GM18498 (cell line): ENCODE measurements around the gene NMNAT2.

Source experiments
- ATAC-seq: cut with Tn5 transposase; IDR thresholded peaks from one replicate; pipeline ENCODE4 v1.9.1; 2021; ENCODE audit warnings: mild to moderate bottlenecking, moderate library complexity; ENCODE audit not compliant: unreplicated experiment

The NMNAT2 gene

GRCh38 chr1:183368213-183369108 lies 49.7 kb downstream of the NMNAT2 start:
- ATAC-seq: no peak

GRCh38 chr1:183366116-183366515 lies 52.1 kb downstream of the NMNAT2 start:
- ATAC-seq: no peak

- no peak for ATAC-seq
Observed at GRCh38 chr1:183365676-183366075, 52.5 kb downstream of the NMNAT2 start.

GRCh38 chr1:183365093-183365492 lies 53.1 kb downstream of the NMNAT2 start:
- no peak for ATAC-seq

- ATAC-seq: no peak
Observed at GRCh38 chr1:183363972-183364371, 54.2 kb downstream of the NMNAT2 start.

GRCh38 chr1:183361081-183361480 lies 57.1 kb downstream of the NMNAT2 start:
- no peak for ATAC-seq

GRCh38 chr1:183360473-183360872 lies 57.7 kb downstream of the NMNAT2 start:
- ATAC-seq: no peak

- no peak for ATAC-seq
Observed at GRCh38 chr1:183356534-183357182, 61.5 kb downstream of the NMNAT2 start.

- no peak for ATAC-seq
Observed at GRCh38 chr1:183355797-183356196, 62.4 kb downstream of the NMNAT2 start.

GRCh38 chr1:183355181-183355580 lies 63.0 kb downstream of the NMNAT2 start:
- ATAC-seq: no peak

GRCh38 chr1:183353597-183353996 lies 64.6 kb downstream of the NMNAT2 start:
- no peak for ATAC-seq

- no peak for ATAC-seq
Observed at GRCh38 chr1:183349201-183349711, 68.9 kb downstream of the NMNAT2 start.

- ATAC-seq: no peak
Observed at GRCh38 chr1:183346276-183346732, 71.9 kb downstream of the NMNAT2 start.

GRCh38 chr1:183339556-183340167 lies 78.5 kb downstream of the NMNAT2 start:
- ATAC-seq: no peak

- no peak for ATAC-seq
Observed at GRCh38 chr1:183331091-183331742, 87.0 kb downstream of the NMNAT2 start.

- ATAC-seq: no peak
Observed at GRCh38 chr1:183330335-183330734, 87.8 kb downstream of the NMNAT2 start.

GRCh38 chr1:183328371-183328770 lies 89.8 kb downstream of the NMNAT2 start:
- no peak for ATAC-seq

- no peak for ATAC-seq
Observed at GRCh38 chr1:183327434-183328290, 90.5 kb downstream of the NMNAT2 start.

- no peak for ATAC-seq
Observed at GRCh38 chr1:183323849-183324683, 94.1 kb downstream of the NMNAT2 start.
